Measurements from ENCODE around the gene CYP2A7.
"Not testable (repeated sequence)": the region's sequence is repeated elsewhere in the genome, so short reads cannot be mapped to it uniquely, and the experiment has no call there.

Gene CYP2A7, protein sequence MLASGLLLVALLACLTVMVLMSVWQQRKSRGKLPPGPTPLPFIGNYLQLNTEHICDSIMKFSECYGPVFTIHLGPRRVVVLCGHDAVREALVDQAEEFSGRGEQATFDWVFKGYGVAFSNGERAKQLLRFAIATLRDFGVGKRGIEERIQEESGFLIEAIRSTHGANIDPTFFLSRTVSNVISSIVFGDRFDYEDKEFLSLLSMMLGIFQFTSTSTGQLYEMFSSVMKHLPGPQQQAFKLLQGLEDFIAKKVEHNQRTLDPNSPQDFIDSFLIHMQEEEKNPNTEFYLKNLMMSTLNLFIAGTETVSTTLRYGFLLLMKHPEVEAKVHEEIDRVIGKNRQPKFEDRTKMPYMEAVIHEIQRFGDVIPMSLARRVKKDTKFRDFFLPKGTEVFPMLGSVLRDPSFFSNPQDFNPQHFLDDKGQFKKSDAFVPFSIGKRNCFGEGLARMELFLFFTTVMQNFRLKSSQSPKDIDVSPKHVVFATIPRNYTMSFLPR

DNA sequence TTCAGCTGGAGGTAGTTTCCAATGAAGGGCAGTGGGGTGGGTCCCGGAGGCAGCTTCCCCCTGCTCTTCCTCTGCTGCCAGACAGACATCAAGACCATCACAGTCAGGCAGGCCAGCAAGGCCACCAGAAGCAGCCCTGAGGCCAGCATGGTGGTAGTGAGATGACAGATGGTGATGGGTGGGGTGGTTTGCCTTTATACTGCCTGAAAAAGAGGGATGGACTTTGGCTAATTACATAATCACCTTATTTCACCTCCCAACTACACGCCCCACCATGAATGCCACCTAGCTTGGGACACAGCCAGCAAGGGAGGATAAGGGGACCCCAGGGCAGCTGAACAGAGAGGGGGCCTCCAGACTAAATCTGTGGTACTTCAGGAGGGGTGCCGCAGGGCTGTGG is at the start of gene CYP2A7:
CYP2A7 (minus strand) TSS at position 170 of the 400 bp plus-strand sequence; CDS start at position 149, 21 bp downstream.
- not testable (repeated sequence) for H3K4me3 ChIP-seq (ENCODE audit: low read length in 2 of 2); H3K9me3 ChIP-seq (ENCODE audit: control insufficient read depth in 2 of 2, low read length in 2 of 2); H3K9ac ChIP-seq (ENCODE audit: low read length in 2 of 2); H3K27ac ChIP-seq (ENCODE audit: low read length); H3K27me3 ChIP-seq (ENCODE audit: control insufficient read depth in 1 of 2, insufficient read depth in 2 of 2, low read length in 2 of 2); H3K36me3 ChIP-seq (ENCODE audit: control insufficient read depth in 2 of 2, insufficient read depth in 2 of 2, low read length in 2 of 2); H3K4me1 ChIP-seq (ENCODE audit: control insufficient read depth, insufficient read depth, low read length)

DNA sequence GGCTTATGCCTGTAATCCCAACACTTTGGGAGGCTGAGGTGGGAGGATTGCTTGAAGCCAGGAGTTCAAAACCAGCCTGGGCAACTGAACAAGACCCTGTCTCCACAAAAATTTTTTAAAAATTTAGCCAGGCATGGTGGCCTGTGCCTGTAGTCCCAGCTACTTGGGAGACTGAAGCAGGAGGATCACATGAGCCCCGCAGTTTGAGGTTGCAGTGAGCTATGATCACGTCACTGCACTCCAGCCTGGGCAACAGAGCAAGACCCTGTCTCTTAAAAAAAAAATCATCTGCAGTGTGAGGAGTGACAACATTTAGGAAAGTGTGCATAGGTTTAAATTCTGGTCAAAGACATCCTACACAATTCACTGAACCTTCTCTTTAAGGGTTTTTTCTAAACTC is 48.8 kb upstream of the CYP2A7 start:
- H3K36me3 ChIP-seq (ENCODE audit: control insufficient read depth in 2 of 2, insufficient read depth in 2 of 2, low read length in 2 of 2); H3K4me3 ChIP-seq (ENCODE audit: low read length in 2 of 2); H3K9me3 ChIP-seq (ENCODE audit: control insufficient read depth in 2 of 2, low read length in 2 of 2); H3K27ac ChIP-seq (ENCODE audit: low read length); H3K9ac ChIP-seq (ENCODE audit: low read length in 2 of 2); H3K4me1 ChIP-seq (ENCODE audit: control insufficient read depth, insufficient read depth, low read length); H3K27me3 ChIP-seq (ENCODE audit: control insufficient read depth in 1 of 2, insufficient read depth in 2 of 2, low read length in 2 of 2): not testable (repeated sequence)

DNA sequence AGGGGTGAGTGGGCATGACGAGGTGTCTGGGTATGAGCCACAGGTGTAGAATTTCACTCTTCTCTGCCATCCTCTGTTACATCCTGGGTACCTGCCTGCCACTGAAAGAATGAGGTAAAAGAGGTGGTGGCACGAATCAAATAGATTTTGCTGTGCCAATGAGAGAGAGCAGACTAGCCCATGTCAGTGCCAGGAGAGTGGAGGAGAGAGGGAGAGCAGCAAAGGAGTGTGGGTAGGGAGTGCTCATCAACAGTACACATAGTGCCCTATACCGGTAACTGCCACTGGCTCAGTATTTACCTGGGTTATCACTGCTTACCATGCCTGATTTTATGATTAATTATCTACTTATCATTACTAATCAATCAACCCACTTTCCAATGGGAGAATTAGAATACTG is 47.9 kb upstream of the CYP2A7 start:
- H3K4me1 ChIP-seq (ENCODE audit: control insufficient read depth, insufficient read depth, low read length); H3K27ac ChIP-seq (ENCODE audit: low read length); H3K36me3 ChIP-seq (ENCODE audit: control insufficient read depth in 2 of 2, insufficient read depth in 2 of 2, low read length in 2 of 2); H3K9me3 ChIP-seq (ENCODE audit: control insufficient read depth in 2 of 2, low read length in 2 of 2); H3K4me3 ChIP-seq (ENCODE audit: low read length in 2 of 2); H3K9ac ChIP-seq (ENCODE audit: low read length in 2 of 2); H3K27me3 ChIP-seq (ENCODE audit: control insufficient read depth in 1 of 2, insufficient read depth in 2 of 2, low read length in 2 of 2): not testable (repeated sequence)

DNA sequence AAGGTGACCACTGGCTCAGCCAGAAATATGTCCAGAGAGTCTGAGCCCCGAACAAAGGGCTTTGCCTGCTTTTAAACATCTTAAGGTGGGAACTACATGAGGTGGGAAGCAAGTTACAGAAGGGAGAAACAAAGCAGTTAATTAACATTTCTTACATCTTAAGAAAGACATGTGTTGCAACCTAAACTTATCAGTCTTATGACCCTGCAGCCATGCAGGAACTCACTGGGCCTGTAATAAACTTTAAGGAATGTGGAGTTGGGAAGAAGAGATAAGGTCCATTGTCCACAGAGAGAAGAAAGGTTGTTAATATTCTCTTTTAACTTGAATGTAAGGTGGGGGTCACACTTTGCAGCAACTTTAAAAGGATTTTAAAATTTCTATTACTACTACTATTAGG is 46.8 kb upstream of the CYP2A7 start:
- Histone ChIP-seq H3K9me3 (ENCODE audit: control insufficient read depth in 2 of 2, low read length in 2 of 2) (no peaks in the 10 kb centered on the region), H3K36me3 (ENCODE audit: control insufficient read depth in 2 of 2, insufficient read depth in 2 of 2, low read length in 2 of 2) (no peaks in the 10 kb centered on the region), H3K27me3 (ENCODE audit: control insufficient read depth in 1 of 2, insufficient read depth in 2 of 2, low read length in 2 of 2) (peaks cover 6 to 8% of the 10 kb centered on the region in 2 donors), H3K27ac (ENCODE audit: low read length) (no peak overlapping the region), H3K9ac (ENCODE audit: low read length in 2 of 2) (no peak overlapping the region), H3K4me1 (ENCODE audit: control insufficient read depth, insufficient read depth, low read length) (no peaks in the 10 kb centered on the region), H3K4me3 (ENCODE audit: low read length in 2 of 2) (no peak overlapping the region)

DNA sequence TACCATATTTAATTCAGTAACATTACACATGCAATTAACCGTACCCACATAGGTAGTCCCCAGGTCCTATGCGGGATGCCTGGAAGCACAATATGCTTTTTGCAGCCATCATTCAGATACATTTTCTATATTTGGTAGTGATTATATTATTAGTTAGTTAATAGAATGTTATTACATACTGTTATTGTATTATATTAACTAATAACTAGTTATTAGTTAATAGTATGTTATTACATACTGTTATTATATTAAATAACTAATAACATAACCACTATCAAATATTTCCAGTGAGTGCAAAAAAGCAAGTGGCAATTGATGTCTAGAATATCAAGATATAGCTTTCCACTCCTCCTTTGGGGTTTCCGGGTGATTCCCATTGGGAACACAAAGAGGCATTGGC is 45.5 kb upstream of the CYP2A7 start:
- peaks cover 6% of the 10 kb centered on the region in 2 donors for H3K27me3 ChIP-seq (ENCODE audit: control insufficient read depth in 1 of 2, insufficient read depth in 2 of 2, low read length in 2 of 2)
- no peak overlapping the region for H3K27ac ChIP-seq (ENCODE audit: low read length)
- H3K36me3 ChIP-seq (ENCODE audit: control insufficient read depth in 2 of 2, insufficient read depth in 2 of 2, low read length in 2 of 2): no peaks in the 10 kb centered on the region
- no peak overlapping the region for H3K9ac ChIP-seq (ENCODE audit: low read length in 2 of 2)
- no peaks in the 10 kb centered on the region for H3K9me3 ChIP-seq (ENCODE audit: control insufficient read depth in 2 of 2, low read length in 2 of 2)
- H3K4me1 ChIP-seq (ENCODE audit: control insufficient read depth, insufficient read depth, low read length): no peaks in the 10 kb centered on the region
- no peak overlapping the region for H3K4me3 ChIP-seq (ENCODE audit: low read length in 2 of 2)

DNA sequence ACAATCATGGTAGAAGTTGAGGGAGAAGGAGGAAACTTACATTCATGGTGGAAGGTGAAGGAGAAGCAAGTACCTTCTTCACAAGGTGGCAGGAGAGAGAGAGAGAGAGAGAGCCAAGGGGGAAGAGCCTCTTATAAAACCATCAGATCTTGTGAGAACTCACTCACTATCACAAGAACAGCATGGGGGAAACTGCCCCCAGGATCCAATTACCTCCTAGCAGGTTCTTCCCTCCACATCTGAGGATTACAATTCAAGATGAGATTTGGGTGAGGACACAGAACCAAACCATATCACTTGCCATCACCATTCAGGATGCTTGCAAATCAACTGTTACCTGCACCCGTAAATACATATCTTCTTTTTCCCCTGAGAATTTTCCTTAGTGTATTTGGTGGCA is 44.2 kb upstream of the CYP2A7 start:
- H3K36me3 ChIP-seq (ENCODE audit: control insufficient read depth in 2 of 2, insufficient read depth in 2 of 2, low read length in 2 of 2); H3K4me1 ChIP-seq (ENCODE audit: control insufficient read depth, insufficient read depth, low read length); H3K4me3 ChIP-seq (ENCODE audit: low read length in 2 of 2); H3K27ac ChIP-seq (ENCODE audit: low read length); H3K27me3 ChIP-seq (ENCODE audit: control insufficient read depth in 1 of 2, insufficient read depth in 2 of 2, low read length in 2 of 2); H3K9ac ChIP-seq (ENCODE audit: low read length in 2 of 2); H3K9me3 ChIP-seq (ENCODE audit: control insufficient read depth in 2 of 2, low read length in 2 of 2): not testable (repeated sequence)

DNA sequence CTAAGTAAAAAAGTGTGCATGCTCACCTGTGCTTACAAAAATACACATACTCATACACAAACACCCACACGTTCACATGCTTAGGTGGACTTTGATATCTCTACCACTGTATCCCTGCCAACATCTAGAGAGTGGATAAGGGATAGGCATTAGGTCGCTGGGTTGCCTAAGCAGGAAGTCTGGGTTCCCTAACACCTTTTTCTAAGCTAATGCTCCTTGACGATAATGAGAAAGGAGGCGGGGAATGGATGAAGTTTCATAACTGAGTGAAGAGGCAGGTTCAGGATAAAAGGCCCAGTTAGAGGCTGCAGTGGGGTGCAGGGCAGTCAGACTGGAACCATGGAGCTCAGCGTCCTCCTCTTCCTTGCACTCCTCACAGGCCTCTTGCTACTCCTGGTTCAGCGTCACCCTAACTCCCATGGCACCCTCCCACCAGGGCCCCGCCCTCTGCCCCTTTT is 41.9 kb upstream of the CYP2A7 start:
- Histone ChIP-seq H3K4me3 (ENCODE audit: low read length in 2 of 2) (no peak overlapping the region), H3K9ac (ENCODE audit: low read length in 2 of 2) (no peak overlapping the region), H3K36me3 (ENCODE audit: control insufficient read depth in 2 of 2, insufficient read depth in 2 of 2, low read length in 2 of 2) (no peaks in the 10 kb centered on the region), H3K4me1 (ENCODE audit: control insufficient read depth, insufficient read depth, low read length) (no peaks in the 10 kb centered on the region), H3K27ac (ENCODE audit: low read length) (no peak overlapping the region), H3K9me3 (ENCODE audit: control insufficient read depth in 2 of 2, low read length in 2 of 2) (peaks cover 0 to 3% of the 10 kb centered on the region in 2 donors), H3K27me3 (ENCODE audit: control insufficient read depth in 1 of 2, insufficient read depth in 2 of 2, low read length in 2 of 2) (peaks cover 0 to 5% of the 10 kb centered on the region in 2 donors)

DNA sequence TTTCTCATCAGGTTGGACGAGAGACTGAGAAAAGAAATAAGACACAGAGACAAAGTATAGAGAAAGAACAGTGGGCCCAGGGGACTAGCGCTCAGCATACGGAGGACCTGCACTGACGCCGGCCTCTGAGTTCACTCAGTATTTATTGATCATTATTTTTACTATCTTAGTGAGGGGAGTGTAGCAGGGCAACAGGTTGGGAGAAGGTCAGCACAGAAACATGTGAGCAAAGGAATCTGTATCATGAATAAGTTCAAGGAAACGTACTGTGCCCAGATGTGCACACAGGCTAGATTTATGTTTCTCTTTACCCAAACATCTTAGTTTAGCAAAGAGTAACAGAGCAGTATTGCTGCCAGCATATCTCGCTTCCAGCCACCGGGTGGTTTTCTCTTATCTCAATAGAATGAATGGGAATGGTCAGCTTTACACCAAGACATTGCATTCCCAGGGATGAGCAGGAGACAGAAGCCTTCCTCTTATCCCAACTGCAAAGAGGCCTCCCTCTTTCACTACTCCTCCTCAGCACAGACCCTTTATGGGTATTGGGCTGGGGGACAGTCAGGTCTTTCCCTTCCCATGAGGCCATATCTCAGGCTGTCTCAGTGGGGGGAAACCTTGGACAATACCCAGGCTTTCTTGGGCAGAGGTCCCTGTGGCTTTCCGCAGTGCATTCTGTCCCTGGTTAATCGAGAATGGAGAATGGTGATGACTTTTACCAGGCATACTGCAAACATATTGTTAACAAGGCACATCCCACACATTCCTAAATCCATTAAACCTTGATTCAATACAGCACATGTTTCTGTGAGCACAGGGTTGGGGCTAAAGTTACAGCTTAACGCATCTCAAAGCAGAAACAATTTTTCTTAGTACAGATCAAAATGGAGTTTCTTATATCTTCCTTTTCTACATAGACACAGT is 40.5 kb upstream of the CYP2A7 start:
- not testable (repeated sequence) for H3K27ac ChIP-seq (ENCODE audit: low read length); H3K4me3 ChIP-seq (ENCODE audit: low read length in 2 of 2); H3K4me1 ChIP-seq (ENCODE audit: control insufficient read depth, insufficient read depth, low read length); H3K27me3 ChIP-seq (ENCODE audit: control insufficient read depth in 1 of 2, insufficient read depth in 2 of 2, low read length in 2 of 2); H3K9ac ChIP-seq (ENCODE audit: low read length in 2 of 2); H3K36me3 ChIP-seq (ENCODE audit: control insufficient read depth in 2 of 2, insufficient read depth in 2 of 2, low read length in 2 of 2); H3K9me3 ChIP-seq (ENCODE audit: control insufficient read depth in 2 of 2, low read length in 2 of 2)

DNA sequence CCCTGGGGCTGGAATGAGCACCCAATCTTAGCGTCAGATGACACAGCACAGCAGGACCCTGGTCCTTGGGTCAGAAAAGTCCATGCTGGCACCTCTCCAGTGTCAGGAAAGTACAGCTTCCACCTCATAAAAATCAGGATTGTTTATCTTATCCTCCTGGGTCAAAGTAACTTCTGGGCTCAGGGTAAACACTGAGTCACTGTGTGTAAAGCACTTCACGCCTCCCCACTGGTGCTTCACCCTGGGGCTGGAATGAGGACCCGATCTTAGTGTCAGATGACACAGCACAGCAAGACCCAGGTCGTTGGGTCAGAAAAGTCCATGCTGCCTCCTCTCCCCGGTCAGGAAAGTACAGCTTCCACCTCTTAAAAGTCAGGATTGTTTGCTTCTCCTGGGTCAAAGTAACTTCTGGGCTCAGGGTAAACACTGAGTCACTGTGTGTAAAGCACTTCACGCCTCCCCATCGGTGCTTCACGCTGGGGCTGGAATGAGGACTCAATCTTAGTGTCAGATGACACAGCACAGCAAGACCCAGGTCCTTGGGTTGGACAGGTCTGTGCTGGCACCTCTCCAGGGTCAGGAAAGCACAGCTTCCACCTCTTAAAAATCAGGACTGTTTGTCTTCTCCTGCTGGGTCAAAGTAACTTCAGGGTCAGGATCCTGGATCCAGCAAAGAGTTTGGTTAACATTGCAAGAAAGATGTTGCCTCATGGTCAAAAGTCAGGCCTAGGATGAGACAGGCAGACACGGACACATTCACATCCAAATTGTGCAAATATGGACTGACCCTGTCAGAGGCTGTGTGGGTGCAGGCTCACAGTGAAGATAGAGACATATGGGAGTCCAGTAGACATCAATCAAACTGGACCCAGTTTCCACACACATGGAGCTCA is 39.2 kb upstream of the CYP2A7 start:
- H3K4me3 ChIP-seq (ENCODE audit: low read length in 2 of 2): no peak overlapping the region
- peaks cover 0 to 3% of the 10 kb centered on the region in 2 donors for H3K9me3 ChIP-seq (ENCODE audit: control insufficient read depth in 2 of 2, low read length in 2 of 2)
- no peak overlapping the region for H3K9ac ChIP-seq (ENCODE audit: low read length in 2 of 2)
- peaks cover 0 to 5% of the 10 kb centered on the region in 2 donors for H3K27me3 ChIP-seq (ENCODE audit: control insufficient read depth in 1 of 2, insufficient read depth in 2 of 2, low read length in 2 of 2)
- H3K36me3 ChIP-seq (ENCODE audit: control insufficient read depth in 2 of 2, insufficient read depth in 2 of 2, low read length in 2 of 2): no peaks in the 10 kb centered on the region
- no peak overlapping the region for H3K27ac ChIP-seq (ENCODE audit: low read length)
- H3K4me1 ChIP-seq (ENCODE audit: control insufficient read depth, insufficient read depth, low read length): no peaks in the 10 kb centered on the region

DNA sequence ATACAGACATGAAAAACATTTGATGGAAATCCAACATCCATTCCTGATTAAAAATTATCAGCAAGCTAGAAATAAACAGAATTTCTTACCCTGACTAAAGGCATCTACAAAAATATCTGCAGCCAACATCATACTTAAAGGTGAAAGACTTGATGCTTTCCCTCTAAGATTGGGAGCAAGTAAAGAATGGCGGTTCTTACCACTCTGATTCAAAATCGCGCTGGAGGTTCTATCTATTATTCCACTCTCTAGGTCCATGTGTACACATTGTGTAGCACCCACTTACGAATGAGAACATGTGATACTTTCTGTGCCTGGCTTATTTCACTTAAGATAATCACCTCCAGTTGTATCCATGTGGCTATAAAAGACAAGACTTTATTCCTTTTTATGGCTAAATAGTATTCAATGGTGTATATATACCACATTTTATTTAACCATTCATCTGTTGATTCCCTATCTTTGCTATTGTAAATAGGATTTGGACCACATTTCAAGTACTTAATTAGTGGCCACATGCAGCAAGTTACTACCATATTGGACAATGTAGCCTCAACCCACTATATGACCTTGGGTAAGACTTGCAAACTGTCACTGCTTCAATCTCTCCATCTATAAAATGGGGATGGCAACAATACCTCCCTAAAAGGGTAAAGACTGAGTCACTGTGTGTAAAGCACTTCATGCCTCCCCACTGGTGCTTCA is 38.4 kb upstream of the CYP2A7 start:
- Histone ChIP-seq H3K4me3 (ENCODE audit: low read length in 2 of 2) (no peak overlapping the region), H3K4me1 (ENCODE audit: control insufficient read depth, insufficient read depth, low read length) (no peaks in the 10 kb centered on the region), H3K27me3 (ENCODE audit: control insufficient read depth in 1 of 2, insufficient read depth in 2 of 2, low read length in 2 of 2) (peaks cover 0 to 5% of the 10 kb centered on the region in 2 donors), H3K27ac (ENCODE audit: low read length) (no peak overlapping the region), H3K9ac (ENCODE audit: low read length in 2 of 2) (no peak overlapping the region), H3K9me3 (ENCODE audit: control insufficient read depth in 2 of 2, low read length in 2 of 2) (peaks cover 0 to 3% of the 10 kb centered on the region in 2 donors), H3K36me3 (ENCODE audit: control insufficient read depth in 2 of 2, insufficient read depth in 2 of 2, low read length in 2 of 2) (no peaks in the 10 kb centered on the region)

Measured in stomach smooth muscle (tissue), 2 donors.